ENCODE data around the gene MIP. TPM values are rescaled to one million over a fixed set of nuclear protein-coding genes. Genes with fewer than 3 reads are reported as not detected.
"Not testable (repeated sequence)": the region's sequence is repeated elsewhere in the genome, so short reads cannot be mapped to it uniquely, and the experiment has no call there.

Gene MIP
- polyA plus RNA-seq, 4 donors: 0.22 to 0.37 TPM; not detected in 2

DNA sequence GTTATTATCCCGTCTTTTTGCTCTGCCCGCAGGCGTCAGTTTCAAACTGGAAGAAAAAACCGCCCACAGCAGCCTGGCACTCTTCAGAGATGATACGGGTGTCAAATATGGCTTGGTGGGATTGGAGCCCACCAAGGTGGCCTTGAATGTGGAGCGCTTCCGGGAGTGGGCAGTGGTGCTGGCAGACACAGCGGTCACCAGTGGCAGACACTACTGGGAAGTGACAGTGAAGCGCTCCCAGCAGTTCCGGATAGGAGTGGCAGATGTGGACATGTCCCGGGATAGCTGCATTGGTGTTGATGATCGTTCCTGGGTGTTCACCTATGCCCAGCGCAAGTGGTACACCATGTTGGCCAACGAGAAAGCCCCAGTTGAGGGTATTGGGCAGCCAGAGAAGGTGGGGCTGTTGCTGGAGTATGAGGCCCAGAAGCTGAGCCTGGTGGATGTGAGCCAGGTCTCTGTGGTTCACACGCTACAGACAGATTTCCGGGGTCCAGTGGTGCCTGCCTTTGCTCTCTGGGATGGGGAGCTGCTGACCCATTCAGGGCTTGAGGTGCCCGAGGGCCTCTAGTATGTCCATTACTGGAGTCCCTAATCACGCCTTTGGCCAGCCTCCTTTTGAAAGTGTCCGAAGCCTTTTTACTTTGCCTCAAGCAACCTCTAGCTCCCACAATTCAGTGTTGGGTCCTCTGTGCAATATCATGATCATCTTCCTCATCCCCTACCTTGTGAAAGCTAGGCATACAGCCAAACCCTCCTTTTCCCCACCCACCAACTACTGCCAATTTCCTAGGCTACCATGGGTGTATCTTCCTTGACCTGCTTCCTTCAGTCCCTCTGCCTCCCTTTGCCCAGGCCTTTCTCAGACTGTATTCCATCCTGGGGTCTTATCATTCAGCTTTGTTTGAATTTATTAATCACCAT lies 14.8 kb upstream of the MIP start:
- no peak for DNase-seq (ENCODE audit: low read depth in 4 of 4, low spot score in 3 of 4)

DNA sequence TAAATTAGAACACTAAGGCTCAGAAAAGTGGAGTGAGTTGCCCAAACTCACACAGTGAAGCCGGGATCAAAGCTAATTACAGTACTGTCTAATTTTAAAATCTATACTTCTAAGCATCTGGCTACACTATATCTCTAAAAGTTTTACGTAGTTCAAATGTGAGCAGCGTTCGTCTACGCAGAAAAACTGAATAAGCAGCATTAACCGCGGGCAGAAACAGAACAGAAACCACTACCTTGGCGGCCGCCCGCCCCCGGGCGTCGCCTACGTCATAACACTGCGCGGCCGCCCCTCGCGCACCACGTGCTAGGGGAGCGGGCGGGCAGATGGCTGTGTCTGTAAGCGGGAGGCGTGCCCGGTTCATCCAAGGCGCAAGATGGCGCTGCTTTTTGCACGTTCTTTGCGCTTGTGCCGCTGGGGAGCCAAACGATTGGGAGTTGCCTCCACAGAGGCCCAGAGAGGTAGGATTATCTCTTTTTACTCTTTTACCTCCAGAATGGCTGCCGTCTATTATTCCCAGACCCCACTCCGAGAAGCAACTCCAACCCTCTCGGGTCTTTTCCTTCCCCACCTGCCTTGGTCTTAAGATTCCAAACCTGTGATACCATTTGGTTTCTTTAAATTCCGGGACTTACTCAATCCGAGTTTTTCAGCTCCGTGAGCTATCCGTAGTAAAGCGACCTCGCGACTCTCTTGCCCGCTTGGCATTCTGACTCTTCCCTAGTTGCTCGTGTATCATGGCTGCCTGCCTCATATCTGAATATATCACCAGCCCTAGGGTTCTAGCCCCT lies 14.0 kb upstream of the MIP start, which contains the start of gene SPRYD4:
Gene SPRYD4 (plus strand): TSS at position 363 of the 791 bp plus-strand sequence. CDS start 14 bp downstream, at position 377.
- peak; percentile 80 to 86 (median 84) for DNase-seq (ENCODE audit: low read depth in 4 of 4, low spot score in 3 of 4)

DNA sequence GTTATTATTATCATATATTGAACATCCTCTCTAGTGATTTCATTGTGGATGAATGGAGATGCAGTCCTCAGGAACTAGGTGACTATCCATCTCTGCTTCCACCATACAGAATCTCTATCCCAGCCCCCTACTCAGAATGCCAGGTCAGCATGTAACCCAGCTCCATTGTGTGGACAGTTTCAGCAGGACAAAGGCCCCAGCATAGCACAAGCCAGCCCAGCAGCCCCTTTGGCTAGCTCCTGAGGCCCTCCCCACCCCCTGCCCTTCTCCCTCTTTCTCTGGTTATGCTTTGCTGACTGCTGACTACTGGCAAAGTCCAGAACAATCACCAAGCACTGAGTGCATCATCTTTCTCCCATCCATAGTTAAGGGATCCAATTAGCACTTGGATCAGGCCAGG lies 8.1 kb upstream of the MIP start:
- DNase-seq (ENCODE audit: low read depth in 4 of 4, low spot score in 3 of 4): no peak

DNA sequence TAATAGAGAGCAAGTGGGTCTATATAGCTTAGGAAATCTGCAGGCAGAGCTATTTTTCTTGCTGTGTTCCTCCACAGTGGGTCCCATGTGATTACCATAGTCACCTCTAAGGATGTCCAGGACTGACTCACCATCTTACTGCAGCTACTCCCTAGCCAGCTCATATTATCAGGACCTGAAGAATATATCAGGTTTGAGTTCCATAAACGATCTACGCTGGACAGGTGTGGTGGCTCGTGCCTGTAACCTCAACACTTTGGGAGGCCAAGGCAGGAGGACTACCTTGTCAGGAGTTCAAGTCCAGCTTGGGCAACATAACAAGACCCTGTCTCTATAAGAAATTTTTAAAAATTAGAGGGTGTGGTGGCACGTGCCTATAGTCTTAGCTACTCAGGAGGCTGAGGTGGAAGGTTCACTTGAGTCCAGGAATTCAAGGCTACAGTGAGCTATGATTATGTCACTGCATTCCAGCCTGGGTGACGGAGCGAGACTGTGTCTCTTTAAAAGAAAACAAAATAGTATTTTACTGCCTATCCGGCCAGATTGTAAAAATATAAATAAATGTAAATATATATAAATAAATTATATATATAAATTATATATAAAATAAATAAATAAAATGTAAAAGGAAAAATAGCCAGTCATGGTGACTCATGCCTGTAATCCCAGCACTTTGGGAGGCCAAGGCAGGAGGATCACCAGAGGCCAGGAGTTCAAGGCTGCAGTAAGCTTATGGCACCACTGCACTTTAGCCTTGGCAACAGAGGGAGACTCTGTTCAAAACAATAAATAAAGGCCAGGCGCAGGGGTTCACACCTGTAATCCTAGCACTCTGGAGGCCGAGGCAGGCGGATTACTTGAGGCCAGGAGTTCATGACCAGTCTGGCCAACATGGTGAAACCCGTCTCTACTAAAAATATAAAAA lies 7.0 kb upstream of the MIP start:
- DNase-seq (ENCODE audit: low read depth in 4 of 4, low spot score in 3 of 4): no peak

DNA sequence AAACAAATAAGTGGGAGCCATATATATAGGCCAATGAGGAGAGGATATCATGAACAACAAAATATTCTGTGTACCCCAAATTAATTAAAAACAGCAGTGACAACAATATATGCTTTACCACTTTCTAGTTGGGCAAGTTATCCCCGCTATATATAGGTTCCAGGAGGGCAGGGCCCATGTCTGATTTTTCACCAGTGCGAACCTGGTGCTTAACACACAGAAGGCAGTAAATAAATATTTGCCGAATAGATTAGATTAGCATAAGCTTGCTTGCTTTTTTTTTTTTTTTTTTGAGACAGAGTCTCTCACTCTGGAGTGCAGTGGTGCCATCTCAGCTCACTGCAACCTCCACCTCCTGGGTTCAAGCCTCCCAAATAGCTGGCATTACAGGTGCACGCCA lies 3.4 kb upstream of the MIP start:
- DNase-seq (ENCODE audit: low read depth in 4 of 4, low spot score in 3 of 4): no peak

DNA sequence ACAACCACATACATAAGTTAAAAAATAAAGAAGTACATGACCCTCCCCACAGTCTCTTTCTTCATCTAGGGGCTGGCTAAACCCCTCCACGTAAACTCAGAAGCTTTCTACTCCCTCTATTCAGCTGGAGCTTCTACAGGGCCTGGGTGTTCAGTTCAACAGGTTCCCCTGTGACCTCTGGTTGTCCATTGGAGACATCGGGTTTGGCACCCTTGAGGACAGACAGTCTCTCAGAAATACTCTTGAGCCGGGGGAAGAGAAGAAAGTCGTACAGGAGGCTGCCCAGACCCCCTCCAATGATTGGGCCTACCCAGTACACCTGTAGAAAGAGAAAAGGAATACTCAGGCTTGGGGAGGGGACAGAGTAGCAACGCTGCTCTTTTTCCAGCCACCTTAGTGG lies 3.3 kb downstream of the MIP start:
- DNase-seq (ENCODE audit: low read depth in 4 of 4, low spot score in 3 of 4): no peak

DNA sequence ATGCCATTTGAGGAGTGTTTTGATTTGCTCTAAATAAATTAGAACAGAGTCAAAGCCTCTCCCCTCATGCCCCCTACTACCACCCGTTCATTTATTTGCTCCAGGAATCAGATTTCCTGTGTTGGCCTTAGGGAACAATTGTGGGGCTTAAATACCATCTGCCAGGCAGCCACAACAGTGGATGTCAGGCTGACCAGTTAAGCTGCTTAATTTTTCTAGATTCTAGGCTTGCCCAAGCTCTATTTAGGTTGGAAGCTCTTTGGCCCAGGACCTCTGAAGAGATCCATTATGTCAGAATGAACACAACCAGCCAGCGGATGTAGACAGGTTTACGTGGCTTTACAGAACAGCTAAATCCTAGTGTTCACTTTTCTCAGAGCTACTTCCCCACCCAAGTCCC lies 4.2 kb downstream of the MIP start:
- no peak for DNase-seq (ENCODE audit: low read depth in 4 of 4, low spot score in 3 of 4)

DNA sequence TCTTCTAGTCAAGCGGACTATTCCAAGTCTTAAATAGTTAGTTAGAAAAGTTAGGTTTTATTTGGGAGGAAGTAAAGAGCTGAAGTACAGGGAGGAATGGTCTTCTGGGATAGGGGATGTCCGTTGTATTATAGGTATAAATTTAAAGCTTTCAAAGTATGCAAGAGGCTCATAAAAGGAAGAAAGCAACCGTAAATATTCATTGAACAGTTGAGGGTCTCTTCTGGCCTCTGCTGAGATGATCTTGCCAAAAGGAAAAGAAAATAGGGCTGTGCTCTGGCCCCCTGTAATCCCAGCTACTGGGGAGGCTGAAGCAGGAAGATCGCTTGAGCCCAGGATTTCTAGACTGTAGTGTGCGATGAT lies 4.9 kb downstream of the MIP start:
- no peak for DNase-seq (ENCODE audit: low read depth in 4 of 4, low spot score in 3 of 4)

DNA sequence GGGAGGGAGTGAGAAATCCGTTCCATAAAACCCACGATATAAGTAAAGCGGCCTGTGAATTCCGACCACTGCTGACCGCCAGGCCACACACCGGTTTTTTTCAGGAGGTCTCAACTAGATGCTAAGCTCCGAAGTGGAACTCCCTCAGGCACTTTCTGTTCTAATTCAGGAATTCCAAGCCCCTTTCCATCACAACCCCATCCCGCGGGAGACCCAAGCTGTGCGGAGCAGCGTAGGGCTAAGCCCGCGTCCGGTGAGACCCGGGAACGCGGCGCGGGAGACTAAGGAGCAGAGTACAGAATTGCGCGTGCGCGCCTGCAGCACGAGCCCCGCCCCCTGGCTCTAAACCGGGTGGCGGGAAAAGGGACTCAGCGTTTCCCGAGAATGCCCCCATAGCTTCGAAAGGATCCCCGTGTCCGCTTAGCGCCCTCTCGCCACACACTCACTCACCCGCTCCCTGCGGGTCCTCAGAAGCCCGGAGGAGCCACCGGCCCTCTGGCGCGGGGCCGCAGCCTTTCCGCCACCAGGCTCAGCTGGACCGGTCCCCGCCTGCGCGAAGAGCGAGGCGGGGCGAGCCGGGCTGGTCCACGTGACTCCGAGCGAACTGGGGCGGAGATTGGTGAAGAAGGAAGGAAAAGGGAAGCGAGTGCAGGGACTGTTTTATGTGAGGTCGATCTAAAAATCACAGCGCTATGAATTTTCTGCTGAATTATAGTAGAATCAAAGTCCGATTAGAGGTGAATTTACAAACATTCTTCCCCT lies 5.4 kb downstream of the MIP start, which contains the start of gene TIMELESS:
Gene TIMELESS (minus strand): TSS at position 567 of the 762 bp plus-strand sequence. CDS start 15,256 bp downstream, outside the sequence.
- DNase-seq (ENCODE audit: low read depth in 4 of 4, low spot score in 3 of 4): peak; percentile 83 to 96 (median 88)

DNA sequence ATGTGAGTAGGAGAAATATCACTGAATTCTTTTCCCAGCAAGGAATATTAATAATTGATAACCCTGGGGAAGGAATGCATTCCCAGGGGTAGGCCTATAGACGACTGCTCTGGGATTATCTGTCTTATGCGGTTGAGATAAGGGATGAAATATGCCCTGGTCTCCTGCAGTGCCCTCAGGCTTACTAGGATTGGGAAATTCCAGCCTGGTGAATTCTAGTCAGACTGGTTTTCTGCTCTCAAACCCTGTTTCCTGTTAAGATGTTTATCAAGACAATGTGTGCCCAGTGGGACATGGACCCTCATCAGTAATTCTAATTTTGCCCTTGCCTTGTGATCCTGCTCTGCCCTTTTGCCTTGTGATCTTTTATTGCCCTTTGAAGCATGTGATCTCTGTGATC lies 11.2 kb downstream of the MIP start:
- DNase-seq (ENCODE audit: low read depth in 4 of 4, low spot score in 3 of 4): not testable (repeated sequence)

DNA sequence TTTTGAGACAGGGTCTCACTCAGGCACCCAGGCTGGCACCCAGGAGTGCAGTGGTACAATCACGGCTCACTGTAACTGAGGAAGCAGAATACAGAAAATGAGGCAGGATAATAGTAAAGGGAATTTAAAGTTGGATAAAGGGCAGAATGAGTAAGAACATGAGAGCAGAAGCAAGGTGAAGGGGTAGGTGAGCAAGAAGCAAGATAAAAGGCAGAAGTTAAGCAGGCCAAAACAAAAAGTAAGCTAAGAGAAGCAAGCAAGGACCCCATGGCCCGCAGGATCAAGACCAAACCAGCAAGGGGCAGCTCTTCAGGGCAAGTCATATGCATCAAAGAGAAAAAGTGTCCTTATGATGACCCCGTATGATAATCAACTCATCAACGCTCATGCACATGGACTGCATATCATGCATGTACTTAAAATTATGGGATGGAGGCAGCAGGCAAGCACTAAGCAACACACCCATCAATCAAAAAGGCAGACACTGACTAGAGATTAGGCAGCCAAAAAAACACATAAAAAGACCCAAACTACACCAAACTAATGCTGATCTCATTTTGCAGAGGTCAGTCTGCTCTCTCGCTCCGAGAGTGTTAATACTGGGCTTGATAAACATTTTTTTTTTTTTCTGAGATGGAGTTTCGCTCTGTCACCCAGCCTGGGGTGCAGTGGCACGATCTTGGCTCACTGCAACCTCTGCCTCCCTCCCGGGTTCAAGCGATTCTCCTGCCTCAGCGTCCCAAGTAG lies 16.9 kb downstream of the MIP start:
- no peak for DNase-seq (ENCODE audit: low read depth in 4 of 4, low spot score in 3 of 4)

DNA sequence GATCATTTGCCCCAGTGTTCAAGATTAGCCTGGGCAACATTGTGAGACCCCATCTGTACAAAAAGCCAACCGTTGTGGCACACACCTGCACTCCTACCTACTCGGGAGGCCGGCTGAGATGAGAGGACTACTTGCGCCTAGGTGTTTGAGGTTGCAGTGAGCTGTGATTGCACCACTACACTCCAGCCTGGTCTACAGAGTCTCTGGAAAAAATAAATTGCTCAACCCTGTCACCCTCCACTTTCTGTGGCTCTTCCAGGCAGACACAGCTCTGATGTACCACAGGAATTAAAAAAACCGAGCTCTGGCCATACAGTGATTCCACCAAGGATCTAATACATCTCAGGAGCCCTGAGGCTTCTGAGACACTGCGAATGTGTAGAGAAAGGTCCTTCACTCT lies 19.6 kb downstream of the MIP start:
- no peak for DNase-seq (ENCODE audit: low read depth in 4 of 4, low spot score in 3 of 4)

DNA sequence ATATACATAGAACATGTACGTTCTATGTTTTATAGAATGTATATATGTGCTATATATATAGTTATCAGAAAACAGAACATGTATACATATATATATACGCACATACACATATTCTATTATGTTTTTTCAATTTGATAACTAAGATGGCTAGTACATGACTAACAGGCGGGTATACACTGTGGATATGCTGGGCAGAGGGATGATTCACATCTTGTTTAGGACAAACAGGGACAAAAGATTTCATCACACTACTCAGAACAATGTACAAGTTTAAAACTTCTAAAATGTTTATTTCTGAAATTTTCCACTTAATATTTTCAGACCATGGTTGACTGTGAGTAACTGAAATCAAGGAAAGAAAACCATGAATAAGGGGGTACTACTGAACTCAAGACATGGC lies 22.6 kb downstream of the MIP start:
- no peak for DNase-seq (ENCODE audit: low read depth in 4 of 4, low spot score in 3 of 4)

DNA sequence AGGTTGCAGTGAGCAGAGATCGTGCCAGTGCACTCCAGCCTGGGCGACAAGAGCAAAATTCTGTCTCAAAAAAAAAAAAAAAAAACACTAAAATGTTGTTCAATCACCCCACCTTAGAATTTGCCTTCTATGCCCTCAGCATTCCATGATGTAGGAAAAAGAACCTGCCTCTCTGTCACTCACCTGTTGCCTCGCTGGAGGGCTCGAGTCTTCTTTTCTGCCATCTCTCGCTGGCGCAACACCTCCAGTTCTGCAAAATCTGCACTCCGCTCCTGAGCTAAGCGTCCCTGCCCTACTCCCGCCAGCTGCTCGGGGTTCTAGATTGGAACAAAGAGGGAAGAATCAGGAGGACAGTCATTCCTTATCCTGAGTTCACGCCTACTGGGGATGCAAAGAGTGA lies 23.2 kb downstream of the MIP start:
- no peak for DNase-seq (ENCODE audit: low read depth in 4 of 4, low spot score in 3 of 4)

DNA sequence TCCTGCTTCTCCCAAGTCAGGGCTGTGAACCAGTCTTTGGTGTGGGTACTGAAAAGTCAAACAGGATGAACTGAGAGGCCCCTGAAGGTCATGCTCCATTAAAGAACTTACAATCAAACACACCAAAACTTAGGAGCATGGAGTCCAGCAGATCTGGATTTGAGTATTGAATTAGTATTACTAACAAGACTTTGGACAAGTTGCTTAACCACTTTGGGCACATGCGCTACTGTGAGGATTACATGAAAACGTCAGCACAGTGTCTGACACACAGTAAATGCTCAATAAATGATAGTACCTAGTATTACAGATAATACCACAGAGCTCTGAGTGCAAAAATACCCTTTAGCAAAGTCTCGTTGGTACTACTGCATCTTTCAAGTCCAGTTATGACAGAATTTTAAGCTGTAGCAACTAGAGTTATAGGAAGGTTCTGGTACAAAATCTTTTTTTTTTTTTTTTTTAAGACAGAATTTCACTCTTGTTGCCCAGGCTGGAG lies 28.5 kb downstream of the MIP start:
- DNase-seq (ENCODE audit: low read depth in 4 of 4, low spot score in 3 of 4): no peak

DNA sequence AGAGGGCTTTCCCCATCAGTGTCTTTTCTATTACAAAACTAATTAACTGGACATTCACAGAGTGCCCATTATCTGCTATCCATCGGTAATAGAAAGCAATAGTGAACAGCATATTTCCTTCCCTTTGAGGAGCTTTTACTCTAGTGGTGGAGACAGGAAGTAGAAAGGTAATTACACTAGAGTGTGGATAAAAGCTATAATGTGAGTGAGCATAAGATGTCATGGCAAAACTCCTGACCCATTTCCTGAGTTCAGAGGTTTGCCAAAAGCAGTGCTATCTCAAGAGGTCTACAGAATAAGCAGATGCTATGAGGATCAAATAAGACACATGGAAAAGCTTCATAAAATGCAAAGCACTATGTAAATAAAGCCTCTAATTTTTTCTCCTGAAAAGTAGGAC lies 29.3 kb downstream of the MIP start:
- DNase-seq (ENCODE audit: low read depth in 4 of 4, low spot score in 3 of 4): no peak

DNA sequence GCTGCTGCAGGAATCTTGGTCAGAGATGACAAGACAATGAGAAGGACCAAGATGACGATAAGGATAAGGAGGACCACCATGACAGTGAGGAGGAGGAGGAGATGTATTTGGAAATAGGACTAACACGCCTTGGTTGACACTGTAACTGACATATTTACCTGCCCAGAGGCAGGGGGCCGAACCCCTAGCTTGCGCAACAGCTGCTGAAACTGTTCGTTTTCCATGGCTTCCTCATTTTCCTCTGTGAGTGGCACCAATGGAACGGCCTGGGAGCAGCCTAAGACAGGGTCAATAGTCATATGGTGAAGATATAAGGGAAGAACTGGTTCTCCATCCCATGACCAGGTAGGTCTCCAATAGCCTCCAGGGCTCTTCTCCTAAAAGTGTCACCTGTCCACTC lies 34.0 kb downstream of the MIP start:
- no peak for DNase-seq (ENCODE audit: low read depth in 4 of 4, low spot score in 3 of 4)

DNA sequence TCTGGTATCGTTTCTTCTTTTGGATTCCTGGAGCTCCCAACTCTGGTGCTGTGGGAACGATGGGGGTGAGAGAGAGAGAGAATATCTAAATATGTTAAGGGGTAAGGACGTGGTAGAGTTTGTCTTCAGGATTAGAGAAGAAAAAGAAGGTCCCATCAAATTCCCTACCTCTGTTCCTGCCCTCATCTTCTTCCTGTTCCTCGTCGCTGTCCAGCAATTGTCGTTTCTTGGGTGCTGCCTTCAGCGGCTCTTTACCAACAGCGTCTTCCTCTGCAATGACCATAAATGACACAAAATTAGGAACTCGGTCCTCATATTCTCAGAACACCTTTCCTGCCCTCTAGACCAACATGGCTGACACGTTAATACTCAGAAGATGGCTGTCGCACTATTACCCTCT lies 36.7 kb downstream of the MIP start:
- DNase-seq (ENCODE audit: low read depth in 4 of 4, low spot score in 3 of 4): no peak

DNA sequence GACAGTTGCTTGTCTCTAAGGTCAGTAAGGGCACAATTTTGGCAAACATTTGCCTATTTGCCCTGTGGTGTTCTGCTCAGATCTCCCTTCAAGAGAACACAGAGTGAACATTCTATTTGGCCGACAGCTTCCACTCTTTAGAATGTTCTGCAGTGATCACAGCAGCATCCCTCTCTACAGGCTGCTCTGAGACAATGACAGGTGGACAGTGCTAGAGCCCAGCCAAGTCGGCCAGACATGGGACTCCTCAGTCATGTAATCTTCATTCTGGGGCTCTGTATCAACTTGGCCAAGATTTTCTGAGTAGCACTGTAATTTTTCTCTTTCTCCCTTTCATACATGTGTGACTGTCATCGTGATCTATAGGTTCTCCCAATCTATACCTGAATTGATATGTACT lies 40.1 kb downstream of the MIP start:
- DNase-seq (ENCODE audit: low read depth in 4 of 4, low spot score in 3 of 4): no peak
